ENCODE data around the gene TTC22.

TTC22 gene

GRCh38 chr1:54816951-54817350 is 15.8 kb upstream of the TTC22 start:
- no peak for TF ChIP-seq CTCF (conservative IDR thresholded peaks at IDR 0.05; ENCODE audit: low read length)

GRCh38 chr1:54816130-54816529 is 15.0 kb upstream of the TTC22 start:
- H3K4me3 ChIP-seq (ENCODE audit: low read length): no peak overlapping the region
- no peak for TF ChIP-seq CTCF (conservative IDR thresholded peaks at IDR 0.05; ENCODE audit: low read length)
- DNase-seq (ENCODE audit: low read depth): no peak

More at GRCh38 chr1:54816951-54817350, 15.8 kb upstream of the TTC22 start:
- H3K4me3 ChIP-seq (ENCODE audit: low read length): no peak overlapping the region
- no peak for DNase-seq (ENCODE audit: low read depth)

- no peak for TF ChIP-seq CTCF (conservative IDR thresholded peaks at IDR 0.05; ENCODE audit: low read length)
- no peak for DNase-seq (ENCODE audit: low read depth)
- H3K4me3 ChIP-seq (ENCODE audit: low read length): no peak overlapping the region
Observed at GRCh38 chr1:54815086-54815876, 14.2 kb upstream of the TTC22 start.

GRCh38 chr1:54814571-54814970 is 13.4 kb upstream of the TTC22 start:
- no peak for TF ChIP-seq CTCF (conservative IDR thresholded peaks at IDR 0.05; ENCODE audit: low read length)
- DNase-seq (ENCODE audit: low read depth): no peak
- no peak overlapping the region for H3K4me3 ChIP-seq (ENCODE audit: low read length)

GRCh38 chr1:54814126-54814498 is 13.0 kb upstream of the TTC22 start:
- no peak for DNase-seq (ENCODE audit: low read depth)
- TF ChIP-seq CTCF (conservative IDR thresholded peaks at IDR 0.05; ENCODE audit: low read length): no peak

GRCh38 chr1:54813485-54814125 is 12.5 kb upstream of the TTC22 start:
- no peak for DNase-seq (ENCODE audit: low read depth)

More at GRCh38 chr1:54814126-54814498, 13.0 kb upstream of the TTC22 start:
- no peak overlapping the region for H3K4me3 ChIP-seq (ENCODE audit: low read length)

More at GRCh38 chr1:54813485-54814125, 12.5 kb upstream of the TTC22 start:
- no peak overlapping the region for H3K4me3 ChIP-seq (ENCODE audit: low read length)
- TF ChIP-seq CTCF (conservative IDR thresholded peaks at IDR 0.05; ENCODE audit: low read length): no peak
